22Rv1 (cell line): ENCODE results near the gene AGAP1.

Experiments
- CTCF ChIP-seq: fragments of 450-650 bp; IDR thresholded peaks from 2 replicates; pipeline ENCODE4 v1.5.1; 2017; ENCODE audit warnings: mild to moderate bottlenecking
- ZFX ChIP-seq: fragments of 450-650 bp; IDR thresholded peaks from 2 replicates; pipeline ENCODE4 v1.6.1; 2017; ENCODE audit warnings: antibody characterized with exemption, borderline replicate concordance

- no peak for TF ChIP-seq CTCF
- no peak for TF ChIP-seq ZFX
These were observed 669.8 kb downstream of the AGAP1 start for GRCh38 chr2:236163471-236164200.
